Esophagus muscularis mucosa (tissue), 4 donors: ENCODE measurements around the gene ANKRD17. TPM values are rescaled to one million over a fixed set of nuclear protein-coding genes. Genes with fewer than 3 reads are reported as not detected.

Experiments used
- DNase-seq: peaks from one replicate; pipeline ENCODE4 v3.0.0-alpha.2; 2017; ENCODE audit errors: extremely low spot score
- H3K27ac ChIP-seq, 4 donors: fragments of 200-600 bp; sonication (generic); replicated peaks in 1 of 4; 1 replicate in 3 of 4; 2 replicates in 1 of 4; pipeline ENCODE4 v1.5.1; 2016 to 2019; ENCODE audit warnings: mild to moderate bottlenecking in 1 of 4
- H3K27me3 ChIP-seq, 4 donors: fragments of 200-600 bp; sonication (generic); one replicate each; pipeline versions ENCODE4 v1.5.1 to v1.6.0; 2016 to 2019
- H3K36me3 ChIP-seq, 4 donors: fragments of 200-600 bp; sonication (generic); one replicate each; pipeline ENCODE4 v1.5.1; 2016 to 2019
- H3K4me1 ChIP-seq, 4 donors: fragments of 200-600 bp; sonication (generic); one replicate each; pipeline ENCODE4 v1.5.1; 2016 to 2019
- H3K4me3 ChIP-seq, 4 donors: fragments of 200-600 bp; sonication (generic); 1 replicate in 2 of 4; 2 replicates in 2 of 4; pipeline ENCODE4 v1.5.1; 2016 to 2019; ENCODE audit warnings: mild to moderate bottlenecking in 4 of 4, moderate library complexity in 1 of 4
- H3K9me3 ChIP-seq, 4 donors: fragments of 200-600 bp; sonication (generic); 1 replicate in 3 of 4; 2 replicates in 1 of 4; pipeline ENCODE4 v1.5.1; 2016 to 2019
- CTCF ChIP-seq, 3 experiments: fragments of 200-600 bp in 2 of 3; fragments of 450-650 bp in 1 of 3; sonication (generic) in 2 of 3; IDR thresholded peaks; one replicate each; pipeline ENCODE4 v1.5.1; 2017 to 2019; ENCODE audit warnings: antibody characterized with exemption in 3 of 3, mild to moderate bottlenecking in 2 of 3, moderate library complexity in 1 of 3
- EP300 ChIP-seq: sonication (generic); formaldehyde crosslinking; IDR thresholded peaks from one replicate; pipeline ENCODE4 v1.6.1; 2017; ENCODE audit warnings: antibody characterized with exemption
- POLR2A ChIP-seq: fragments of 450-650 bp; IDR thresholded peaks from one replicate; pipeline ENCODE4 v1.6.1; 2017; ENCODE audit warnings: antibody characterized with exemption, moderate library complexity, mild to moderate bottlenecking, low read depth
- POLR2AphosphoS5 ChIP-seq, 2 donors: sonication (generic); formaldehyde crosslinking; IDR thresholded peaks; one replicate each; pipeline ENCODE4 v1.6.1; 2017; ENCODE audit warnings: antibody characterized with exemption in 2 of 2
- whole genome bisulfite sequencing: methylation state at CpG from one replicate; pipeline ENCODE4 v1.1.5; 2018; 5-methylcytosine and 5-hydroxymethylcytosine counted together
- intact Hi-C: fragments of 100-400 bp; cut with DNase I; formaldehyde crosslinking; loops from one replicate; pipeline ENCODE4 v1.15.1; 2023
- total RNA-seq, 4 donors: library from RNA; depleted of rRNA; stranded (reverse); fragments of >200 nt; gene quantifications; one replicate each; pipeline versions ENCODE4 v1.1.0 to v1.2.1, GENCODE V29; 2016

Gene ANKRD17
- total RNA-seq, 4 donors from 2014 or later: 47.9 to 58.1 (median 54.7) TPM

GRCh38 chr4:73221734-73222133, 36.9 kb downstream of the ANKRD17 start:
- no peaks in the 10 kb centered on the region for H3K9me3 ChIP-seq
- H3K4me1 ChIP-seq: peaks cover 31 to 48% (median 43%) of the 10 kb centered on the region in 4 donors
- no peaks in the 10 kb centered on the region for H3K27me3 ChIP-seq
- H3K36me3 ChIP-seq: no peaks in the 10 kb centered on the region
- intact Hi-C loops: no loop called here
- no peak for DNase-seq
- 84% methylated on average over 2 of the region's 2 CpGs for WGBS
- H3K27ac ChIP-seq: peak overlapping the region in 3 of 4 donors; percentile 78 to 92 (median 83)
- H3K4me3 ChIP-seq: peak overlapping the region in 1 of 4 donors; percentile 8
- TF ChIP-seq CTCF (IDR thresholded peaks at IDR 0.05) (no peak), POLR2A (no peak), EP300 (no peak), POLR2AphosphoS5 (IDR thresholded peaks at IDR 0.05) (no peak)

GRCh38 chr4:73220815-73221214, 37.8 kb downstream of the ANKRD17 start:
- Histone ChIP-seq H3K4me1 (peaks cover 31 to 48% (median 43%) of the 10 kb centered on the region in 4 donors), H3K4me3 (no peak overlapping the region), H3K27me3 (no peaks in the 10 kb centered on the region), H3K27ac (no peak overlapping the region), H3K36me3 (no peaks in the 10 kb centered on the region), H3K9me3 (no peaks in the 10 kb centered on the region)
- DNase-seq: no peak
- intact Hi-C loops: no loop called here
- TF ChIP-seq CTCF (IDR thresholded peaks at IDR 0.05) (no peak), POLR2A (no peak), EP300 (no peak), POLR2AphosphoS5 (IDR thresholded peaks at IDR 0.05) (no peak)

GRCh38 chr4:73213916-73214653, 44.5 kb downstream of the ANKRD17 start:
- intact Hi-C loops: no loop called here
- DNase-seq: no peak
- 83% methylated on average over 2 of the region's 2 CpGs for WGBS
- H3K27ac ChIP-seq: no peak overlapping the region
- H3K4me3 ChIP-seq: no peak overlapping the region
- H3K4me1 ChIP-seq: peaks cover 12 to 30% (median 18%) of the 10 kb centered on the region in 4 donors
- H3K36me3 ChIP-seq: no peaks in the 10 kb centered on the region
- no peaks in the 10 kb centered on the region for H3K27me3 ChIP-seq
- no peak for TF ChIP-seq CTCF (IDR thresholded peaks at IDR 0.05)
- TF ChIP-seq POLR2AphosphoS5 (IDR thresholded peaks at IDR 0.05): no peak
- no peak for TF ChIP-seq POLR2A
- no peak for TF ChIP-seq EP300
- no peaks in the 10 kb centered on the region for H3K9me3 ChIP-seq

GRCh38 chr4:73212982-73213730, 45.4 kb downstream of the ANKRD17 start:
- TF ChIP-seq EP300 (no peak), POLR2A (no peak), CTCF (IDR thresholded peaks at IDR 0.05) (no peak), POLR2AphosphoS5 (IDR thresholded peaks at IDR 0.05) (no peak)
- Histone ChIP-seq H3K27me3 (no peaks in the 10 kb centered on the region), H3K4me3 (no peak overlapping the region), H3K9me3 (no peaks in the 10 kb centered on the region), H3K27ac (peak overlapping the region in 1 of 4 donors; percentile 19), H3K36me3 (no peaks in the 10 kb centered on the region), H3K4me1 (peaks cover 12 to 30% (median 20%) of the 10 kb centered on the region in 4 donors)
- intact Hi-C loops: no loop called here
- DNase-seq: no peak
- 91% methylated on average over 1 of the region's 1 CpG for WGBS
